Testis (tissue), 2 donors: ENCODE measurements around the gene ALPK3.

ENCODE experiments used
- CTCF ChIP-seq, 3 experiments: fragments of 450-650 bp in 2 of 3; fragments of 200-600 bp in 1 of 3; sonication (generic) in 1 of 3; IDR thresholded peaks; one replicate each; pipeline ENCODE4 v1.5.1; 2016 to 2019; ENCODE audit warnings: antibody characterized with exemption in 3 of 3, mild to moderate bottlenecking in 2 of 3, moderate library complexity in 1 of 3
- POLR2A ChIP-seq: fragments of 450-650 bp; IDR thresholded peaks from one replicate; pipeline ENCODE4 v1.6.1; 2017; ENCODE audit warnings: antibody characterized with exemption, mild to moderate bottlenecking, moderate library complexity

GRCh38 chr15:84799511-84800187 lies 17.5 kb upstream of the ALPK3 start:
- TF ChIP-seq CTCF (IDR thresholded peaks at IDR 0.05) (no peak), POLR2A (no peak)
